GM13976 (cell line): ENCODE results near the gene SNX9.
A peak's percentile ranks its signal among the peaks of the same experiment; 100 is the strongest.

Experiments used
- DNase-seq: peaks from one replicate; pipeline ENCODE4 v3.0.0; 2012; ENCODE audit warnings: low spot score
- in situ Hi-C: fragments of 300-500 bp; cut with MboI; formaldehyde crosslinking; loops from one replicate; pipeline ENCODE4 v1.12.0; 2022; ENCODE audit warnings: low sequenced_read_pairs, mixed read lengths, inconsistent platforms; ENCODE audit not compliant: unreplicated experiment
- TF ChIP-seq, protein P1 (sequence below): IDR thresholded peaks from 2 replicates; pipeline ENCODE4 v1.5.1; 2012; ENCODE audit warnings: borderline replicate concordance, mild to moderate bottlenecking; ENCODE audit not compliant: insufficient read depth; ENCODE audit errors: extremely low read depth, missing control alignments, control extremely low read depth

SNX9 gene

GRCh38 chr6:157877573-157878438 lies 54.8 kb downstream of the SNX9 start:
- TF ChIP-seq, protein P1, sequence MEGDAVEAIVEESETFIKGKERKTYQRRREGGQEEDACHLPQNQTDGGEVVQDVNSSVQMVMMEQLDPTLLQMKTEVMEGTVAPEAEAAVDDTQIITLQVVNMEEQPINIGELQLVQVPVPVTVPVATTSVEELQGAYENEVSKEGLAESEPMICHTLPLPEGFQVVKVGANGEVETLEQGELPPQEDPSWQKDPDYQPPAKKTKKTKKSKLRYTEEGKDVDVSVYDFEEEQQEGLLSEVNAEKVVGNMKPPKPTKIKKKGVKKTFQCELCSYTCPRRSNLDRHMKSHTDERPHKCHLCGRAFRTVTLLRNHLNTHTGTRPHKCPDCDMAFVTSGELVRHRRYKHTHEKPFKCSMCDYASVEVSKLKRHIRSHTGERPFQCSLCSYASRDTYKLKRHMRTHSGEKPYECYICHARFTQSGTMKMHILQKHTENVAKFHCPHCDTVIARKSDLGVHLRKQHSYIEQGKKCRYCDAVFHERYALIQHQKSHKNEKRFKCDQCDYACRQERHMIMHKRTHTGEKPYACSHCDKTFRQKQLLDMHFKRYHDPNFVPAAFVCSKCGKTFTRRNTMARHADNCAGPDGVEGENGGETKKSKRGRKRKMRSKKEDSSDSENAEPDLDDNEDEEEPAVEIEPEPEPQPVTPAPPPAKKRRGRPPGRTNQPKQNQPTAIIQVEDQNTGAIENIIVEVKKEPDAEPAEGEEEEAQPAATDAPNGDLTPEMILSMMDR = no peak
- no peak for DNase-seq
- in situ Hi-C loops = loop anchor here (5.0 kb wide), 1 partner anchor 121 kb away; no protein-coding TSS in a partner anchor

DNA sequence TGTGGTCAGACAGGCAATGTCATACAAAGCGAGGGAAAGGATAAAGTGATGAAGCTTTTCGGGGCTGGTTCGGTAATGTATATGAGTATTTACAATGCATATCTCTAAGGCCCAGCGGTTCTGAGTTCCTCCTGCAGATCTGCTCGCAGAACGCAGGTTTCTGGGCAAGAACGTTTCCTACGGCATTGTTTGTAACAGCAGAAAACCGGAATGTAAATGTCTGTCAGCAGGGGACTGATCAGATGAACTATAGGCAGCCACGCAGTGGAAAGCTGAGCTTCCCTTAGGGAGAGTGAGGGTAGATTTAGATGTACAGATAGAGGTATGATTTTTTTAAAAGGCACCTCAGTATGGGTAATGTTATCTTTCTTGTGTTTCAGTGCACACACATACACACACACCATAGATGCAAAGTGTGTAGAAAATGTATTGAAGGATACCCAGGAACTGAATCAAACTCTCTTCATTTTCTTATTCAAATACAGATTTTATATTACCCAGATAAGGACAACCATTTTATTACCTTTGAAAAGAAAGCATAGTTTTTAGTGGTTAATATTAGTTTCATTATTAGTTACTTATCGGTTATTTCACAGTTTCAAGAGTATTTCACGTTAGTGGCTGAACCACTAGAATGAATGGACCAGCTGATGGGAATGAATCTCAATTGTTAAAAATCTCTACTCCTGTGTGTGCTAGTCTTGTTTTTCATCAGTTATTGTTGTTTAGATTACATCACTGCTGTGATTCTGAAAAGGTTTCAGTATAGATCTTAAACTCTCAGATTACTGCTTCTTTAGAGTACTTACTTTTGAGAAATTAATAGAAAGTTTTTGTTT lies 56.2 kb downstream of the SNX9 start:
- peak; percentile 46 for DNase-seq
- in situ Hi-C loops = loop anchor here (5.0 kb wide), 1 partner anchor 122 kb away; no protein-coding TSS in a partner anchor
- TF ChIP-seq, protein P1 = no peak

- DNase-seq = no peak
- in situ Hi-C loops = loop anchor here (5.0 kb wide), 1 partner anchor 123 kb away; no protein-coding TSS in a partner anchor
- TF ChIP-seq, protein P1 = no peak
These were observed 56.8 kb downstream of the SNX9 start for GRCh38 chr6:157879873-157880254.

DNA sequence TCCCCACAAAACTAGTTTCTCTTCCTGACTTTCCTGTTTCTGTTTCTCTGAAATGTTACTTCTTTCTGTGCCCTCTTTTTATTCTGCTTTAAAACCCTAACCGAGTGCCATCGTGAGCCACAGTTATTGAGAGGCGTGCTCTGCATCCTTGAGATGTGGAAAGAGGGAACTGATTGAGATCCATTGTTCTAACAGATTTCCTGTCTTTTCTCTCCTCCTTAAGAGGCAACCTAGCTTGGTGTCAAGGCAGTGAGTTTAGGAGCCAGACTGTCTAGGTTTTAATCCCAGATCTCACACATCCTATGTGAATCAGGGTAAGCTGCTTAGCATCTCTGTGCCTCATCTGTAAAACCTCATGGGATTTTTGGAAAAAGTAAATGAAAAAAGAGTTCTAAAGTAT lies 57.5 kb downstream of the SNX9 start:
- no peak for DNase-seq
- TF ChIP-seq, protein P1 = no peak
- in situ Hi-C loops = no loop called here

- TF ChIP-seq, protein P1 = no peak
- in situ Hi-C loops = no loop called here
- DNase-seq = no peak
These were observed 58.3 kb downstream of the SNX9 start for GRCh38 chr6:157881342-157881741.

GRCh38 chr6:157884756-157885155 lies 61.7 kb downstream of the SNX9 start:
- DNase-seq = no peak
- TF ChIP-seq, protein P1 = no peak
- in situ Hi-C loops = no loop called here
